Measurements from ENCODE around the gene CPVL. TPM values are rescaled to one million over a fixed set of nuclear protein-coding genes. Genes with fewer than 3 reads are reported as not detected.
A peak's percentile ranks its signal among the peaks of the same experiment; 100 is the strongest.

Gene CPVL
- total RNA-seq, 1 experiment from 2014 or later, result 7.1 TPM

- no peaks in the 10 kb centered on the region; the same call in 1 of the 2 replicates for H3K36me3 ChIP-seq
- H3K27me3 ChIP-seq, result no peaks in the 10 kb centered on the region; the same call in 1 of the 2 replicates
- H3K4me3 ChIP-seq, result no peak overlapping the region
- no peak for DNase-seq
- H3K9me3 ChIP-seq (replicated peaks), result no peaks in the 10 kb centered on the region
- no peak overlapping the region for H3K27ac ChIP-seq
- no peaks in the 10 kb centered on the region for H3K4me1 ChIP-seq
Observed at GRCh38 chr7:29170781-29171180, 24.4 kb upstream of the CPVL start.

- H3K36me3 ChIP-seq, result no peaks in the 10 kb centered on the region; the same call in 1 of the 2 replicates
- H3K4me3 ChIP-seq, result no peak overlapping the region
- no peak overlapping the region for H3K27ac ChIP-seq
- no peak for DNase-seq
- H3K4me1 ChIP-seq, result no peaks in the 10 kb centered on the region
- no peaks in the 10 kb centered on the region for H3K9me3 ChIP-seq (replicated peaks)
- no peaks in the 10 kb centered on the region; the same call in 1 of the 2 replicates for H3K27me3 ChIP-seq
Observed at GRCh38 chr7:29167721-29168120, 21.4 kb upstream of the CPVL start.

- no peaks in the 10 kb centered on the region for H3K36me3 ChIP-seq
- no peaks in the 10 kb centered on the region for H3K27me3 ChIP-seq
- H3K27ac ChIP-seq, result no peak overlapping the region
- H3K9me3 ChIP-seq (replicated peaks), result no peaks in the 10 kb centered on the region
- no peaks in the 10 kb centered on the region for H3K4me1 ChIP-seq
- no peak for DNase-seq
- H3K4me3 ChIP-seq, result no peak overlapping the region
Observed at GRCh38 chr7:29163854-29164253, 17.5 kb upstream of the CPVL start.

- H3K36me3 ChIP-seq, result no peaks in the 10 kb centered on the region
- no peak overlapping the region for H3K4me3 ChIP-seq
- DNase-seq, result no peak
Observed at GRCh38 chr7:29162577-29162976, 16.2 kb upstream of the CPVL start.

GRCh38 chr7:29161231-29161630 lies 14.9 kb upstream of the CPVL start:
- Histone ChIP-seq H3K27me3 (no peaks in the 10 kb centered on the region), H3K4me1 (no peaks in the 10 kb centered on the region), H3K4me3 (no peak overlapping the region), H3K9me3 (replicated peaks) (no peaks in the 10 kb centered on the region), H3K27ac (no peak overlapping the region), H3K36me3 (no peaks in the 10 kb centered on the region)
- DNase-seq, result no peak

More at GRCh38 chr7:29162577-29162976, 16.2 kb upstream of the CPVL start:
- Histone ChIP-seq H3K4me1 (no peaks in the 10 kb centered on the region), H3K9me3 (replicated peaks) (no peaks in the 10 kb centered on the region), H3K27ac (no peak overlapping the region), H3K27me3 (no peaks in the 10 kb centered on the region)

GRCh38 chr7:29160080-29160479 lies 13.7 kb upstream of the CPVL start:
- Histone ChIP-seq H3K4me1 (no peaks in the 10 kb centered on the region), H3K27me3 (no peaks in the 10 kb centered on the region), H3K9me3 (replicated peaks) (no peaks in the 10 kb centered on the region), H3K36me3 (no peaks in the 10 kb centered on the region), H3K4me3 (no peak overlapping the region), H3K27ac (no peak overlapping the region)
- DNase-seq, result no peak

- H3K9me3 ChIP-seq (replicated peaks), result no peaks in the 10 kb centered on the region
- no peaks in the 10 kb centered on the region for H3K36me3 ChIP-seq
- H3K27me3 ChIP-seq, result no peaks in the 10 kb centered on the region
- no peak overlapping the region for H3K4me3 ChIP-seq
- no peak overlapping the region for H3K27ac ChIP-seq
- DNase-seq, result no peak
- H3K4me1 ChIP-seq, result no peaks in the 10 kb centered on the region
Observed at GRCh38 chr7:29158795-29159423, 12.6 kb upstream of the CPVL start.

GRCh38 chr7:29156907-29157452 lies 10.6 kb upstream of the CPVL start:
- DNase-seq, result no peak
- H3K4me1 ChIP-seq, result no peaks in the 10 kb centered on the region
- no peak overlapping the region for H3K4me3 ChIP-seq
- no peaks in the 10 kb centered on the region for H3K27me3 ChIP-seq
- no peak overlapping the region for H3K27ac ChIP-seq
- no peaks in the 10 kb centered on the region for H3K9me3 ChIP-seq (replicated peaks)
- H3K36me3 ChIP-seq, result no peaks in the 10 kb centered on the region

- Histone ChIP-seq H3K4me1 (no peaks in the 10 kb centered on the region), H3K36me3 (no peaks in the 10 kb centered on the region), H3K27me3 (no peaks in the 10 kb centered on the region), H3K27ac (no peak overlapping the region), H3K4me3 (no peak overlapping the region), H3K9me3 (replicated peaks) (no peaks in the 10 kb centered on the region)
- no peak for DNase-seq
Observed at GRCh38 chr7:29154076-29154475, 7.7 kb upstream of the CPVL start.

- Histone ChIP-seq H3K27me3 (no peaks in the 10 kb centered on the region), H3K4me3 (no peak overlapping the region), H3K4me1 (no peaks in the 10 kb centered on the region), H3K9me3 (replicated peaks) (no peaks in the 10 kb centered on the region), H3K36me3 (no peaks in the 10 kb centered on the region), H3K27ac (no peak overlapping the region)
- no peak for DNase-seq
Observed at GRCh38 chr7:29150856-29151255, 4.5 kb upstream of the CPVL start.

GRCh38 chr7:29149036-29149435 lies 2.7 kb upstream of the CPVL start:
- no peak for DNase-seq
- Histone ChIP-seq H3K4me1 (no peaks in the 10 kb centered on the region), H3K36me3 (no peaks in the 10 kb centered on the region), H3K4me3 (no peak overlapping the region), H3K9me3 (replicated peaks) (no peaks in the 10 kb centered on the region), H3K27ac (no peak overlapping the region), H3K27me3 (no peaks in the 10 kb centered on the region)

GRCh38 chr7:29147821-29148220 lies 1.5 kb upstream of the CPVL start:
- H3K4me1 ChIP-seq, result no peaks in the 10 kb centered on the region
- H3K27ac ChIP-seq, result no peak overlapping the region
- H3K27me3 ChIP-seq, result no peaks in the 10 kb centered on the region
- no peak overlapping the region for H3K4me3 ChIP-seq
- H3K9me3 ChIP-seq (replicated peaks), result no peaks in the 10 kb centered on the region
- peak in 1 of 2 experiments; percentile 16 for DNase-seq
- no peaks in the 10 kb centered on the region for H3K36me3 ChIP-seq

- peak overlapping the region; percentile 57 for H3K4me3 ChIP-seq
- no peaks in the 10 kb centered on the region for H3K27me3 ChIP-seq
- no peak overlapping the region for H3K27ac ChIP-seq
- H3K9me3 ChIP-seq (replicated peaks), result no peaks in the 10 kb centered on the region
- no peaks in the 10 kb centered on the region for H3K36me3 ChIP-seq
- DNase-seq, result peak; percentile 30 to 40
- H3K4me1 ChIP-seq, result no peaks in the 10 kb centered on the region
Observed at GRCh38 chr7:29146888-29147609, 712 bp upstream of the CPVL start.

- Histone ChIP-seq H3K27me3 (no peaks in the 10 kb centered on the region), H3K27ac (no peak overlapping the region), H3K4me1 (no peaks in the 10 kb centered on the region), H3K4me3 (peak overlapping the region; percentile 57), H3K9me3 (replicated peaks) (no peaks in the 10 kb centered on the region), H3K36me3 (no peaks in the 10 kb centered on the region)
- DNase-seq, result no peak
Observed at GRCh38 chr7:29145553-29146056, 732 bp downstream of the CPVL start.

GRCh38 chr7:29143751-29144150 lies 2.6 kb downstream of the CPVL start:
- Histone ChIP-seq H3K9me3 (replicated peaks) (no peaks in the 10 kb centered on the region), H3K4me1 (no peaks in the 10 kb centered on the region), H3K36me3 (no peaks in the 10 kb centered on the region), H3K4me3 (no peak overlapping the region), H3K27ac (no peak overlapping the region), H3K27me3 (no peaks in the 10 kb centered on the region)
- no peak for DNase-seq

Measured in SJCRH30 (cell line).